KMS-11 (cell line): ENCODE data around the gene PDLIM1.

Experiments used
- H2AFZ ChIP-seq: fragments of 200-600 bp; sonication (generic); 2 replicates; pipeline ENCODE4 v1.6.1; 2016; ENCODE audit warnings: antibody characterized with exemption, mixed run types, low read depth
- H3K27ac ChIP-seq: fragments of 200-600 bp; sonication (generic); 2 replicates; pipeline ENCODE4 v1.6.1; 2016; ENCODE audit warnings: mild to moderate bottlenecking, mixed run types
- H3K27me3 ChIP-seq: fragments of 200-600 bp; sonication (generic); 2 replicates; pipeline ENCODE4 v1.6.1; 2017; ENCODE audit warnings: mild to moderate bottlenecking, low read depth, mixed run types, moderate library complexity; ENCODE audit not compliant: insufficient read depth
- H3K36me3 ChIP-seq: fragments of 200-600 bp; sonication (generic); 2 replicates; pipeline ENCODE4 v1.6.1; 2017; ENCODE audit warnings: mild to moderate bottlenecking, mixed run types; ENCODE audit not compliant: insufficient read depth
- H3K4me1 ChIP-seq: fragments of 200-600 bp; sonication (generic); 2 replicates; pipeline ENCODE4 v1.6.1; 2016; ENCODE audit warnings: mild to moderate bottlenecking, low read depth, mixed run types; ENCODE audit not compliant: poor library complexity, severe bottlenecking
- H3K4me2 ChIP-seq: fragments of 200-600 bp; sonication (generic); 2 replicates; pipeline ENCODE4 v1.7.0; 2016; ENCODE audit warnings: mild to moderate bottlenecking, mixed run types
- H3K4me3 ChIP-seq: fragments of 200-600 bp; sonication (generic); IDR thresholded peaks from 2 replicates; pipeline ENCODE4 v1.6.1; 2017; ENCODE audit warnings: low read depth, low read length, mixed read lengths; ENCODE audit not compliant: insufficient read depth
- H3K79me2 ChIP-seq: fragments of 200-600 bp; sonication (generic); 2 replicates; pipeline ENCODE4 v1.6.1; 2016; ENCODE audit warnings: low read depth, mixed run types; ENCODE audit not compliant: insufficient read depth
- H3K9ac ChIP-seq: fragments of 200-600 bp; sonication (generic); 2 replicates; pipeline ENCODE4 v1.6.1; 2016; ENCODE audit warnings: mild to moderate bottlenecking, mixed run types
- H4K20me1 ChIP-seq: fragments of 200-600 bp; sonication (generic); 2 replicates; pipeline ENCODE4 v1.6.1; 2016; ENCODE audit warnings: mild to moderate bottlenecking, mixed run types; ENCODE audit not compliant: insufficient read depth
- TF ChIP-seq, protein P1 (sequence below): fragments of 200-600 bp; sonication (generic); conservative IDR thresholded peaks from 2 replicates; pipeline ENCODE4 v1.6.1; 2017; ENCODE audit warnings: low read depth, mild to moderate bottlenecking, antibody characterized with exemption, low read length, moderate library complexity, mixed read lengths

PDLIM1 gene

DNA sequence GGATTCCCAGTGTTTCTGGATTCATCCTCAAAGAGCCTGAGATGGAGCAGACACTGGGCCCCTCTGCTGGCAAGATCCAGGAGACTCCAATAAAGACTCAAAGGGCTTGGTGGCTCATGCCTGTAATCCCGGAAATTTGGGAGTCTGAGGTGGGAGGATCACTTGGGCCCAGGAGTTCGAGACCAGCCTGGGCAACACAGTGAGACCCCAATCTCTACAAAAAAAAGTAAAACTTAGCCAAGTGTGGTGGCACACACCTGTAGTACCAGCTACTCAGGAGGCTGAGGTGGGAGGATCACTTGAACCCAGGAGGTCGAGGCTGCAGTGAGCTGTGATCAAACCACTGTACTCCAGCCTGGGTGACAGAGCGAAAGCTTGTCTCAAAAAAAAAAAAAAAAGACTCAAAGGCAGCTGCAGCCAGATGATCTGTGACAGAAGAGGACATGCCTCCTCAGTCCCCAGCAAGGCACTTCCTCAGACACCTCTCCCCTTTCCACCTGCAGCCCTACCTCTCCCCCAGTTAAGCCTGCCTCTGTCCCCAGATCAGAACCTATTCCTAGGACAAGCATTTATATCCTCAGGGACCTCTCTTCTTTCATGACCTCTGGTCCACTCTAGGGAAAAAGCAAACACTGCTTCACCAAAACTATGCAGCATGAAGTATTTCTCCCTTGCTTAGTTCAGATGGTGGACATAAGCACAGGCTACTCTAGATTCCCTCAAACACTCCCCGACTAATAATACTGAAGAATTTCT is 27.9 kb downstream of the PDLIM1 start:
- H3K4me2 ChIP-seq, result no peak overlapping the region; the same call in 1 of the 2 replicates
- peaks cover 3% of the 10 kb centered on the region; the same call in 1 of the 2 replicates for H3K36me3 ChIP-seq
- no peaks in the 10 kb centered on the region; the same call in 1 of the 2 replicates for H3K79me2 ChIP-seq
- peak overlapping the region; percentile 93; the same call in 1 of the 2 replicates for H3K27ac ChIP-seq
- H3K4me3 ChIP-seq, result no peak overlapping the region
- peaks cover 99% of the 10 kb centered on the region for H3K4me1 ChIP-seq
- TF ChIP-seq, protein P1, sequence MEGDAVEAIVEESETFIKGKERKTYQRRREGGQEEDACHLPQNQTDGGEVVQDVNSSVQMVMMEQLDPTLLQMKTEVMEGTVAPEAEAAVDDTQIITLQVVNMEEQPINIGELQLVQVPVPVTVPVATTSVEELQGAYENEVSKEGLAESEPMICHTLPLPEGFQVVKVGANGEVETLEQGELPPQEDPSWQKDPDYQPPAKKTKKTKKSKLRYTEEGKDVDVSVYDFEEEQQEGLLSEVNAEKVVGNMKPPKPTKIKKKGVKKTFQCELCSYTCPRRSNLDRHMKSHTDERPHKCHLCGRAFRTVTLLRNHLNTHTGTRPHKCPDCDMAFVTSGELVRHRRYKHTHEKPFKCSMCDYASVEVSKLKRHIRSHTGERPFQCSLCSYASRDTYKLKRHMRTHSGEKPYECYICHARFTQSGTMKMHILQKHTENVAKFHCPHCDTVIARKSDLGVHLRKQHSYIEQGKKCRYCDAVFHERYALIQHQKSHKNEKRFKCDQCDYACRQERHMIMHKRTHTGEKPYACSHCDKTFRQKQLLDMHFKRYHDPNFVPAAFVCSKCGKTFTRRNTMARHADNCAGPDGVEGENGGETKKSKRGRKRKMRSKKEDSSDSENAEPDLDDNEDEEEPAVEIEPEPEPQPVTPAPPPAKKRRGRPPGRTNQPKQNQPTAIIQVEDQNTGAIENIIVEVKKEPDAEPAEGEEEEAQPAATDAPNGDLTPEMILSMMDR, result no peak
- H3K9ac ChIP-seq, result no peak overlapping the region
- no peaks in the 10 kb centered on the region for H4K20me1 ChIP-seq
- H3K27me3 ChIP-seq, result no peaks in the 10 kb centered on the region
- no peak overlapping the region for H2AFZ ChIP-seq

DNA sequence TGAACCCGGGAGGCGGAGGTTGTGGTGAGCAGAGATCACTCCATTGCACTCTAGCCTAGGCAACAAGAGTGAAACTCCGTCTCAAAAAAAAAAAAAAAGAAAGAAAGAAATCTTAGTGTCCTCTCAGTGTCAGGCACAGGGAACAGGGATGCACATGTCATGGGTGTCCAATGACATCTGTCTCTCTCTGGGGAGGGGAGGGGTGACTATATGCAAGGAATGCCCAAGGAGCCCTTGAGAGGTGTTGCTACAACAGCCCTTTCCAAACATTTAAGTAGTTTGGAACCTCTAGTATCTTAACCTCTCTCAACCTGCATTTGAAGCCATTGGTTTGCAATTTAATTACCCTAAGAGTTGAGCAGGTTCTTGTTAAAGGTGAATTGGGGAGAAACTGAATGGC is 28.9 kb downstream of the PDLIM1 start:
- no peak overlapping the region for H3K4me3 ChIP-seq
- no peak overlapping the region for H3K9ac ChIP-seq
- no peaks in the 10 kb centered on the region; the same call in 1 of the 2 replicates for H3K79me2 ChIP-seq
- H3K27me3 ChIP-seq, result no peaks in the 10 kb centered on the region
- H3K4me2 ChIP-seq, result peak overlapping the region; percentile 70; the same call in 1 of the 2 replicates
- no peak overlapping the region for H2AFZ ChIP-seq
- H3K27ac ChIP-seq, result peak overlapping the region; percentile 93
- TF ChIP-seq, protein P1, result no peak
- no peaks in the 10 kb centered on the region for H4K20me1 ChIP-seq
- peaks cover 5% of the 10 kb centered on the region; the same call in 1 of the 2 replicates for H3K36me3 ChIP-seq
- peaks cover 88% of the 10 kb centered on the region for H3K4me1 ChIP-seq

DNA sequence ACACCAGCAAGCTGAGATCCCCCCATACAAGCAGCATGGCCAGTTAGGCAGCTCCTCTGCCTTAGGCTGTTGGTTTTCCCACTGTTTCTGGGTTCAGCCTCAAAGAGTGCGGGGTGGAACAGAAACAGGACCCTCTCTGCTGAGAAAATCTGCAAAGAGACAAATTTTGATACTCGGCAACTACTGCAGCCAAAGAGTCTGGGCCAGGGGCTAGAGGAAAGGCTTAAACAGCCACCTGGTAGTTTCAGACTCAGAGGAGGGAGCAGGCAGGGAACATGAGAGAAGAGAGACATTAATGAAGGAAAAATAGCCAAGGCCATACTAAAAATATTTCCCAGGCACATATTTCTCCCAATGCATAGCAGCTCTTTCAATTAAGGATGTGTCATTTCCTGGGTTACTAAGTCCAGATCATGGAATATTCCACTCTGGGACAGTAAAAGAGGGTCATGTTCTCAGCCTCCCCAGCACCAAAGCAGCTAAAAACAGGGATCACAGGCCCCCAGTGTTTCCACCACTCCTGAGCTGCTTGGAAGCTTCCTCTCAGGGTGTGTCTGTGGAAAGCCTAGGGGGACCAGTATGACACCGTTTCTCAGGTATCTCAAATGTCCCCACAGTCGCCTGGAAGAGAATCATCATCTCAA is 29.8 kb downstream of the PDLIM1 start:
- Histone ChIP-seq H3K27me3 (no peaks in the 10 kb centered on the region), H3K36me3 (peaks cover 9% of the 10 kb centered on the region; the same call in 1 of the 2 replicates), H3K79me2 (no peaks in the 10 kb centered on the region; the same call in 1 of the 2 replicates), H3K4me3 (no peak overlapping the region), H4K20me1 (no peaks in the 10 kb centered on the region), H3K4me2 (peak overlapping the region; percentile 70), H3K9ac (peak overlapping the region; percentile 62), H3K4me1 (peaks cover 81% of the 10 kb centered on the region), H2AFZ (peak overlapping the region; percentile 20; the same call in 1 of the 2 replicates), H3K27ac (peak overlapping the region; percentile 93)
- TF ChIP-seq, protein P1, result no peak

DNA sequence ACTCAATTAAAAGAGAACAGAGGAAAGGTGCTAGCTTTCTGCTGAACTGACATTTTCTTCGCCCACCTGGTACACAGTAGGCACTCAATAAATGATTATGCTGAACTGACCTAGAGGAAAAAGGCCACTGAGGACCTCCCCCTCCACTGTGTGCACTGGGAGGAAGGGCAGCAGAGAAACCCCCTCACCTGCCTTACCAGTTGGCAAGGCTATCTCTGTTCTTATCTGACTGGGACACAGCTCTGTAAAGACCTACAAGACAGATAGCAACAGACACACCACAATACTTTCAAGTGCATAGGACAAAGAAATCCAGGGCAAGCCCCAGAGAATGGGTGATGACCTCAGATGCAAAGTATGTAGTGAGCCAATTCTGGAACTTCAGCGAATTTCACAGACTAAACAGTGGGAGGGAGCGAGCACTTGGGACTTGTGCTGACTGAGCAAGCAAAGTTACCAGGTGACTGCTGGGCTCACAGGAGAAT is 30.4 kb downstream of the PDLIM1 start:
- Histone ChIP-seq H3K79me2 (no peaks in the 10 kb centered on the region; the same call in 1 of the 2 replicates), H3K4me1 (peaks cover 81% of the 10 kb centered on the region), H3K27me3 (no peaks in the 10 kb centered on the region), H4K20me1 (no peaks in the 10 kb centered on the region), H3K9ac (peak overlapping the region; percentile 62; the same call in 1 of the 2 replicates), H3K4me2 (peak overlapping the region; percentile 70; the same call in 1 of the 2 replicates), H3K36me3 (peaks cover 10% of the 10 kb centered on the region; the same call in 1 of the 2 replicates), H3K27ac (peak overlapping the region; percentile 93), H2AFZ (no peak overlapping the region), H3K4me3 (no peak overlapping the region)
- TF ChIP-seq, protein P1, result no peak
